ENCODE data around the gene ZFAND3. TPM values are rescaled to one million over a fixed set of nuclear protein-coding genes. Genes with fewer than 3 reads are reported as not detected.
A peak's percentile ranks its signal among the peaks of the same experiment; 100 is the strongest.

ZFAND3 gene
- polyA plus RNA-seq, 1 of the 3 experiments (the other 2 are of a cell fraction) = 16.7 TPM

GRCh38 chr6:37779111-37779800 lies 40.3 kb upstream of the ZFAND3 start:
- POLR2A ChIA-PET = interaction anchor here (0.6 kb wide), 1 partner anchor 370 kb away, joined by 6 read pairs; no protein-coding TSS in a partner anchor
- no peaks in the 10 kb centered on the region for H3K27me3 ChIP-seq (ENCODE audit: insufficient read depth)
- H3K27ac ChIP-seq (ENCODE audit: low read depth in 2 of 2, low read length in 1 of 2) = no peak overlapping the region
- no peak overlapping the region for H3K9ac ChIP-seq
- no peak overlapping the region for H3K4me3 ChIP-seq (ENCODE audit: low read depth in 2 of 2, low read length in 1 of 2)
- no peak overlapping the region for H2AFZ ChIP-seq (ENCODE audit: low read depth)
- no peak for TF ChIP-seq TCF12 (IDR thresholded peaks at IDR 0.05)
- TF ChIP-seq ELF1 (IDR thresholded peaks at IDR 0.05) = no peak
- TF ChIP-seq NFIC (IDR thresholded peaks at IDR 0.05; ENCODE audit: borderline replicate concordance) = peak; percentile 32; the same call in 1 of the 2 replicates
- H3K4me2 ChIP-seq = no peak overlapping the region
- H4K20me1 ChIP-seq (ENCODE audit: insufficient read depth) = no peaks in the 10 kb centered on the region
- H3K9me2 ChIP-seq = no peaks in the 10 kb centered on the region
- CTCF ChIA-PET = no interaction called here
- H3K36me3 ChIP-seq (replicated peaks in 1 of 2; ENCODE audit: control insufficient read depth in 1 of 2, insufficient read depth in 2 of 2, low read length in 1 of 2) = no peaks in the 10 kb centered on the region
- H3K9me3 ChIP-seq = 0 out of 2 replicates have a peak, but pooled peaks cover under 1% of the 10 kb centered on the region
- no peaks in the 10 kb centered on the region for H3K79me2 ChIP-seq (ENCODE audit: insufficient read depth)
- WGBS (ENCODE audit: low lambda C conversion rate) = 78% methylated on average over 4 of the region's 4 CpGs
- peak; percentile 50 for DNase-seq
- no peaks in the 10 kb centered on the region for H3F3A ChIP-seq (replicated peaks; ENCODE audit: insufficient read depth)
- H3K4me1 ChIP-seq (ENCODE audit: control insufficient read depth in 1 of 2, insufficient read depth in 2 of 2, low read depth in 1 of 2, low read length in 1 of 2) = peaks cover 0 to 30% of the 10 kb centered on the region in 2 experiments; a peak in 1 of 4 replicates

- H3K27me3 ChIP-seq (ENCODE audit: insufficient read depth) = no peaks in the 10 kb centered on the region
- no peak for TF ChIP-seq POLR2AphosphoS5 (IDR thresholded peaks at IDR 0.05; ENCODE audit: low read depth, low read length)
- no peak for TF ChIP-seq FOSL2 (IDR thresholded peaks at IDR 0.05; ENCODE audit: borderline replicate concordance, low read depth)
- TF ChIP-seq, protein P1, sequence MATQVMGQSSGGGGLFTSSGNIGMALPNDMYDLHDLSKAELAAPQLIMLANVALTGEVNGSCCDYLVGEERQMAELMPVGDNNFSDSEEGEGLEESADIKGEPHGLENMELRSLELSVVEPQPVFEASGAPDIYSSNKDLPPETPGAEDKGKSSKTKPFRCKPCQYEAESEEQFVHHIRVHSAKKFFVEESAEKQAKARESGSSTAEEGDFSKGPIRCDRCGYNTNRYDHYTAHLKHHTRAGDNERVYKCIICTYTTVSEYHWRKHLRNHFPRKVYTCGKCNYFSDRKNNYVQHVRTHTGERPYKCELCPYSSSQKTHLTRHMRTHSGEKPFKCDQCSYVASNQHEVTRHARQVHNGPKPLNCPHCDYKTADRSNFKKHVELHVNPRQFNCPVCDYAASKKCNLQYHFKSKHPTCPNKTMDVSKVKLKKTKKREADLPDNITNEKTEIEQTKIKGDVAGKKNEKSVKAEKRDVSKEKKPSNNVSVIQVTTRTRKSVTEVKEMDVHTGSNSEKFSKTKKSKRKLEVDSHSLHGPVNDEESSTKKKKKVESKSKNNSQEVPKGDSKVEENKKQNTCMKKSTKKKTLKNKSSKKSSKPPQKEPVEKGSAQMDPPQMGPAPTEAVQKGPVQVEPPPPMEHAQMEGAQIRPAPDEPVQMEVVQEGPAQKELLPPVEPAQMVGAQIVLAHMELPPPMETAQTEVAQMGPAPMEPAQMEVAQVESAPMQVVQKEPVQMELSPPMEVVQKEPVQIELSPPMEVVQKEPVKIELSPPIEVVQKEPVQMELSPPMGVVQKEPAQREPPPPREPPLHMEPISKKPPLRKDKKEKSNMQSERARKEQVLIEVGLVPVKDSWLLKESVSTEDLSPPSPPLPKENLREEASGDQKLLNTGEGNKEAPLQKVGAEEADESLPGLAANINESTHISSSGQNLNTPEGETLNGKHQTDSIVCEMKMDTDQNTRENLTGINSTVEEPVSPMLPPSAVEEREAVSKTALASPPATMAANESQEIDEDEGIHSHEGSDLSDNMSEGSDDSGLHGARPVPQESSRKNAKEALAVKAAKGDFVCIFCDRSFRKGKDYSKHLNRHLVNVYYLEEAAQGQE (IDR thresholded peaks at IDR 0.05; ENCODE audit: low read depth, low read length) = no peak
- no peak for TF ChIP-seq RAD21 (IDR thresholded peaks at IDR 0.05; ENCODE audit: low read length)
- no peak for TF ChIP-seq SMC3 (IDR thresholded peaks at IDR 0.05; ENCODE audit: low read depth, low read length)
- no peak for TF ChIP-seq EP300 (IDR thresholded peaks at IDR 0.05; ENCODE audit: borderline replicate concordance in 1 of 2, low read depth in 1 of 2, low read length in 1 of 2)
- TF ChIP-seq NFIC (IDR thresholded peaks at IDR 0.05; ENCODE audit: borderline replicate concordance) = no peak
- POLR2A ChIA-PET = no interaction called here
- H3K9ac ChIP-seq = no peak overlapping the region
- DNase-seq = no peak
- no peaks in the 10 kb centered on the region for H3K9me3 ChIP-seq
- no peak overlapping the region for H3K4me3 ChIP-seq (ENCODE audit: low read depth in 2 of 2, low read length in 1 of 2)
- CTCF ChIA-PET = interaction anchor here (0.6 to 1.4 kb wide), 3 partner anchors 9 to 254 kb away, joined by 3 read pairs; no protein-coding TSS in a partner anchor
- no peak overlapping the region for H3K4me2 ChIP-seq
- no peaks in the 10 kb centered on the region for H3K79me2 ChIP-seq (ENCODE audit: insufficient read depth)
- no peaks in the 10 kb centered on the region for H3K9me2 ChIP-seq
- no peaks in the 10 kb centered on the region for H3F3A ChIP-seq (replicated peaks; ENCODE audit: insufficient read depth)
- WGBS (ENCODE audit: low lambda C conversion rate) = 91% methylated on average over 7 of the region's 7 CpGs
- no peak overlapping the region for H2AFZ ChIP-seq (ENCODE audit: low read depth)
- H3K4me1 ChIP-seq (ENCODE audit: control insufficient read depth in 1 of 2, insufficient read depth in 2 of 2, low read depth in 1 of 2, low read length in 1 of 2) = peaks cover 0 to 38% of the 10 kb centered on the region in 2 experiments; a peak in 1 of 4 replicates
- H3K27ac ChIP-seq (ENCODE audit: low read depth in 2 of 2, low read length in 1 of 2) = no peak overlapping the region
- H4K20me1 ChIP-seq (ENCODE audit: insufficient read depth) = no peaks in the 10 kb centered on the region
- H3K36me3 ChIP-seq (replicated peaks in 1 of 2; ENCODE audit: control insufficient read depth in 1 of 2, insufficient read depth in 2 of 2, low read length in 1 of 2) = no peaks in the 10 kb centered on the region
These were observed 39.5 kb upstream of the ZFAND3 start for GRCh38 chr6:37779902-37780628.

Data from SK-N-SH (cell line).